ENCODE results near the gene POLR1D.
"Not testable (repeated sequence)": the region's sequence is repeated elsewhere in the genome, so short reads cannot be mapped to it uniquely, and the experiment has no call there.

POLR1D gene

GRCh38 chr13:27620377-27621115, 1.1 kb upstream of the POLR1D start, which contains the start of gene LNX2:
LNX2 (minus strand) TSS chr13:27620529; CDS start chr13:27581703, 38,826 bp downstream.
- Histone ChIP-seq H3K9ac (ENCODE audit: insufficient read length) (peak within 1 kb of the TSS; percentile 75), H3K4me3 (peak within 1 kb of the TSS; percentile 95), H3K9me3 (ENCODE audit: low read depth, low read length) (no peaks in the 10 kb centered on the region), H3K36me3 (ENCODE audit: insufficient read depth, low read length) (peaks cover 25% of the 10 kb centered on the region), H3K27ac (peak within 1 kb of the TSS; percentile 60; the same call in 1 of the 2 replicates)
- no peak for DNase-seq (ENCODE audit: low read depth, low spot score)
- TF ChIP-seq POLR2AphosphoS5 (IDR thresholded peaks at IDR 0.05; ENCODE audit: borderline replicate concordance, low read depth, low read length): peak; percentile 62; the same call in 1 of the 2 replicates
- no peak for TF ChIP-seq FOXP2 (optimal IDR thresholded peaks at IDR 0.05; ENCODE audit: control extremely low read depth, extremely low read length, insufficient read depth)

- Histone ChIP-seq H3K4me3 (peak overlapping the region; percentile 95), H3K9ac (ENCODE audit: insufficient read length) (peak overlapping the region; percentile 39), H3K27ac (peak overlapping the region; percentile 60; the same call in 1 of the 2 replicates), H3K9me3 (ENCODE audit: low read depth, low read length) (no peaks in the 10 kb centered on the region), H3K36me3 (ENCODE audit: insufficient read depth, low read length) (peaks cover 26% of the 10 kb centered on the region)
- DNase-seq (ENCODE audit: low read depth, low spot score): no peak
- TF ChIP-seq POLR2AphosphoS5 (IDR thresholded peaks at IDR 0.05; ENCODE audit: borderline replicate concordance, low read depth, low read length) (no peak), EZH2 (IDR thresholded peaks at IDR 0.05) (no peak), FOXP2 (optimal IDR thresholded peaks at IDR 0.05; ENCODE audit: control extremely low read depth, extremely low read length, insufficient read depth) (no peak)
Observed at GRCh38 chr13:27621116-27621365, 651 bp upstream of the POLR1D start.

GRCh38 chr13:27622102-27622820, 569 bp downstream of the POLR1D start:
- Histone ChIP-seq H3K27ac (peak overlapping the region; percentile 16; the same call in 1 of the 2 replicates), H3K9me3 (ENCODE audit: low read depth, low read length) (no peaks in the 10 kb centered on the region), H3K4me3 (peak overlapping the region; percentile 95), H3K9ac (ENCODE audit: insufficient read length) (peak overlapping the region; percentile 94), H3K36me3 (ENCODE audit: insufficient read depth, low read length) (peaks cover 28% of the 10 kb centered on the region)
- no peak for TF ChIP-seq FOXP2 (optimal IDR thresholded peaks at IDR 0.05; ENCODE audit: control extremely low read depth, extremely low read length, insufficient read depth)
- no peak for TF ChIP-seq EZH2 (IDR thresholded peaks at IDR 0.05)
- no peak for TF ChIP-seq POLR2AphosphoS5 (IDR thresholded peaks at IDR 0.05; ENCODE audit: borderline replicate concordance, low read depth, low read length)
- DNase-seq (ENCODE audit: low read depth, low spot score): no peak

- peak overlapping the region; percentile 95 for H3K4me3 ChIP-seq
- H3K9me3 ChIP-seq (ENCODE audit: low read depth, low read length): no peaks in the 10 kb centered on the region
- TF ChIP-seq EZH2 (IDR thresholded peaks at IDR 0.05) (no peak), POLR2AphosphoS5 (IDR thresholded peaks at IDR 0.05; ENCODE audit: borderline replicate concordance, low read depth, low read length) (no peak), FOXP2 (optimal IDR thresholded peaks at IDR 0.05; ENCODE audit: control extremely low read depth, extremely low read length, insufficient read depth) (no peak)
- H3K36me3 ChIP-seq (ENCODE audit: insufficient read depth, low read length): peaks cover 29% of the 10 kb centered on the region
- H3K9ac ChIP-seq (ENCODE audit: insufficient read length): peak overlapping the region; percentile 94
- H3K27ac ChIP-seq: no peak overlapping the region
- DNase-seq (ENCODE audit: low read depth, low spot score): no peak
Observed at GRCh38 chr13:27622881-27623280, 1.2 kb downstream of the POLR1D start.

- Histone ChIP-seq H3K27ac (no peak overlapping the region), H3K36me3 (ENCODE audit: insufficient read depth, low read length) (peaks cover 34% of the 10 kb centered on the region), H3K9ac (ENCODE audit: insufficient read length) (no peak overlapping the region), H3K4me3 (no peak overlapping the region), H3K9me3 (ENCODE audit: low read depth, low read length) (no peaks in the 10 kb centered on the region)
- TF ChIP-seq FOXP2 (optimal IDR thresholded peaks at IDR 0.05; ENCODE audit: control extremely low read depth, extremely low read length, insufficient read depth) (no peak), EZH2 (IDR thresholded peaks at IDR 0.05) (no peak), POLR2AphosphoS5 (IDR thresholded peaks at IDR 0.05; ENCODE audit: borderline replicate concordance, low read depth, low read length) (no peak)
- no peak for DNase-seq (ENCODE audit: low read depth, low spot score)
Observed at GRCh38 chr13:27624071-27624470, 2.4 kb downstream of the POLR1D start.

GRCh38 chr13:27625839-27626238, 4.1 kb downstream of the POLR1D start:
- Histone ChIP-seq H3K36me3 (ENCODE audit: insufficient read depth, low read length) (peaks cover 41% of the 10 kb centered on the region), H3K4me3 (no peak overlapping the region)
- TF ChIP-seq POLR2AphosphoS5 (IDR thresholded peaks at IDR 0.05; ENCODE audit: borderline replicate concordance, low read depth, low read length): no peak

GRCh38 chr13:27627380-27627779, 5.7 kb downstream of the POLR1D start:
- H3K36me3 ChIP-seq (ENCODE audit: insufficient read depth, low read length): peaks cover 54% of the 10 kb centered on the region
- 0 out of 2 replicates have a peak overlapping the region, but pooled peaks have one; percentile 33 for H3K27ac ChIP-seq
- no peak overlapping the region for H3K9ac ChIP-seq (ENCODE audit: insufficient read length)
- TF ChIP-seq FOXP2 (optimal IDR thresholded peaks at IDR 0.05; ENCODE audit: control extremely low read depth, extremely low read length, insufficient read depth): no peak
- no peak for TF ChIP-seq POLR2AphosphoS5 (IDR thresholded peaks at IDR 0.05; ENCODE audit: borderline replicate concordance, low read depth, low read length)
- no peak for TF ChIP-seq EZH2 (IDR thresholded peaks at IDR 0.05)
- DNase-seq (ENCODE audit: low read depth, low spot score): no peak
- H3K9me3 ChIP-seq (ENCODE audit: low read depth, low read length): no peaks in the 10 kb centered on the region
- H3K4me3 ChIP-seq: no peak overlapping the region

More at GRCh38 chr13:27625839-27626238, 4.1 kb downstream of the POLR1D start:
- no peak overlapping the region for H3K9ac ChIP-seq (ENCODE audit: insufficient read length)
- H3K9me3 ChIP-seq (ENCODE audit: low read depth, low read length): no peaks in the 10 kb centered on the region
- no peak for DNase-seq (ENCODE audit: low read depth, low spot score)
- no peak overlapping the region for H3K27ac ChIP-seq

GRCh38 chr13:27628081-27628480, 6.4 kb downstream of the POLR1D start:
- H3K36me3 ChIP-seq (ENCODE audit: insufficient read depth, low read length): peaks cover 54% of the 10 kb centered on the region

GRCh38 chr13:27628766-27629165, 7.1 kb downstream of the POLR1D start:
- H3K9me3 ChIP-seq (ENCODE audit: low read depth, low read length); H3K27ac ChIP-seq: not testable (repeated sequence)
- peaks cover 48% of the 10 kb centered on the region for H3K36me3 ChIP-seq (ENCODE audit: insufficient read depth, low read length)

More at GRCh38 chr13:27628081-27628480, 6.4 kb downstream of the POLR1D start:
- no peak for DNase-seq (ENCODE audit: low read depth, low spot score)
- H3K27ac ChIP-seq: peak overlapping the region; percentile 44; the same call in 1 of the 2 replicates
- TF ChIP-seq EZH2 (IDR thresholded peaks at IDR 0.05): no peak
- no peak overlapping the region for H3K9ac ChIP-seq (ENCODE audit: insufficient read length)
- H3K9me3 ChIP-seq (ENCODE audit: low read depth, low read length): no peaks in the 10 kb centered on the region
- no peak overlapping the region for H3K4me3 ChIP-seq

More at GRCh38 chr13:27628766-27629165, 7.1 kb downstream of the POLR1D start:
- H3K4me3 ChIP-seq; DNase-seq (ENCODE audit: low read depth, low spot score); H3K9ac ChIP-seq (ENCODE audit: insufficient read length): not testable (repeated sequence)

Data from SK-N-MC (cell line).